Measurements from ENCODE around the gene HIRA.

DNA sequence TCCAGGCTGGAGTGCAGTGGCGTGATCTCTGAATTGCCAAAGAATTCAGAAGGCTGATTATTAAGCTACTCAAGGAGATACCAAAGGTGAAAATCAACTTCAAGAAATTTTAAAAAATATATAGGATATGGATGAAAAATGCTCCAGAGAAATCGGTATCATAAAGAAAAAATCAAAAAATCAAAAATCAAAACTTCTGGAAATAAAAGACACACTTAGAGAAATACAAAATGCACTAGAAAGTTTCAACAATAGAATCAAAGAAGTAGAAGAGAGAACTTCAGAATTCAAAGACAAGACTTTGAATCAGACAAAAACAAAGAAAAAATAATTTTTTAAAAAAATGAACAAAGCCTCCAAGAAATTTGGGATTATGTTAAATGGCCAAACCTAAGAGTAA lies 94.4 kb downstream of the HIRA start:
- TF ChIP-seq, protein P1, sequence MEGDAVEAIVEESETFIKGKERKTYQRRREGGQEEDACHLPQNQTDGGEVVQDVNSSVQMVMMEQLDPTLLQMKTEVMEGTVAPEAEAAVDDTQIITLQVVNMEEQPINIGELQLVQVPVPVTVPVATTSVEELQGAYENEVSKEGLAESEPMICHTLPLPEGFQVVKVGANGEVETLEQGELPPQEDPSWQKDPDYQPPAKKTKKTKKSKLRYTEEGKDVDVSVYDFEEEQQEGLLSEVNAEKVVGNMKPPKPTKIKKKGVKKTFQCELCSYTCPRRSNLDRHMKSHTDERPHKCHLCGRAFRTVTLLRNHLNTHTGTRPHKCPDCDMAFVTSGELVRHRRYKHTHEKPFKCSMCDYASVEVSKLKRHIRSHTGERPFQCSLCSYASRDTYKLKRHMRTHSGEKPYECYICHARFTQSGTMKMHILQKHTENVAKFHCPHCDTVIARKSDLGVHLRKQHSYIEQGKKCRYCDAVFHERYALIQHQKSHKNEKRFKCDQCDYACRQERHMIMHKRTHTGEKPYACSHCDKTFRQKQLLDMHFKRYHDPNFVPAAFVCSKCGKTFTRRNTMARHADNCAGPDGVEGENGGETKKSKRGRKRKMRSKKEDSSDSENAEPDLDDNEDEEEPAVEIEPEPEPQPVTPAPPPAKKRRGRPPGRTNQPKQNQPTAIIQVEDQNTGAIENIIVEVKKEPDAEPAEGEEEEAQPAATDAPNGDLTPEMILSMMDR (IDR thresholded peaks at IDR 0.05; ENCODE audit: control extremely low read depth in 1 of 3, insufficient read depth in 1 of 3, low read depth in 1 of 3, low read length in 3 of 3), result no peak
- TF ChIP-seq RXRA (IDR thresholded peaks at IDR 0.05; ENCODE audit: insufficient read depth, low read depth, low read length) (no peak), POLR2A (IDR thresholded peaks at IDR 0.05; ENCODE audit: control extremely low read depth in 1 of 2, low read depth in 2 of 2, low read length in 2 of 2) (no peak), MAX (IDR thresholded peaks at IDR 0.05) (no peak), CHD7 (IDR thresholded peaks at IDR 0.05; ENCODE audit: insufficient replicate concordance, low read length) (no peak), GABPA (IDR thresholded peaks at IDR 0.05; ENCODE audit: borderline replicate concordance, insufficient read depth, low read length) (no peak), MAFK (IDR thresholded peaks at IDR 0.05; ENCODE audit: low read depth, low read length) (no peak), BRCA1 (IDR thresholded peaks at IDR 0.05; ENCODE audit: low read depth, low read length) (no peak), CREB1 (IDR thresholded peaks at IDR 0.05) (no peak), SIN3A (conservative IDR thresholded peaks at IDR 0.05 in 1 of 2, IDR thresholded peaks at IDR 0.05 in 1 of 2; ENCODE audit: low read depth in 1 of 2, low read length in 2 of 2) (no peak), YY1 (IDR thresholded peaks at IDR 0.05; ENCODE audit: low read depth, low read length) (no peak), CEBPB (IDR thresholded peaks at IDR 0.05; ENCODE audit: low read depth, low read length) (no peak)
